Liver (tissue), 9 donors: ENCODE data around the gene RGL2. TPM values are rescaled to one million over a fixed set of nuclear protein-coding genes. Genes with fewer than 3 reads are reported as not detected.

Experiments
- DNase-seq: peaks from one replicate; pipeline ENCODE4 v3.0.0-alpha.2; 2017; ENCODE audit warnings: low spot score
- H3K27ac ChIP-seq, 2 donors: one replicate each; pipeline ENCODE4 v1.7.0; 2013; ENCODE audit warnings: inconsistent platforms in 2 of 2, low read length in 2 of 2, control low read depth in 1 of 2, low read depth in 1 of 2, mild to moderate bottlenecking in 1 of 2
- H3K27me3 ChIP-seq, 4 donors: one replicate each; pipeline versions ENCODE4 v1.6.1 to v1.7.0; 2013; ENCODE audit warnings: low read length in 3 of 4, inconsistent platforms in 1 of 4, mild to moderate bottlenecking in 1 of 4, moderate library complexity in 1 of 4; ENCODE audit not compliant: control insufficient read depth in 4 of 4, insufficient read depth in 4 of 4
- H3K36me3 ChIP-seq, 4 donors: one replicate each; pipeline versions ENCODE4 v1.6.1 to v1.7.0; 2013; ENCODE audit warnings: low read length in 3 of 4, mild to moderate bottlenecking in 3 of 4, low read depth in 1 of 4, moderate library complexity in 1 of 4; ENCODE audit not compliant: control insufficient read depth in 4 of 4, insufficient read depth in 3 of 4
- H3K4me1 ChIP-seq, 4 donors: one replicate each; pipeline versions ENCODE4 v1.6.1 to v1.7.0; 2013; ENCODE audit warnings: low read length in 3 of 4, mild to moderate bottlenecking in 3 of 4, moderate library complexity in 1 of 4; ENCODE audit not compliant: control insufficient read depth in 4 of 4, insufficient read depth in 4 of 4
- H3K4me3 ChIP-seq, 3 donors: one replicate each; pipeline versions ENCODE4 v1.6.1 to v1.7.0; 2013; ENCODE audit warnings: low read length in 3 of 3, control low read depth in 1 of 3, low read depth in 1 of 3, mild to moderate bottlenecking in 1 of 3
- H3K9ac ChIP-seq, 2 donors: one replicate each; pipeline ENCODE4 v1.7.0; 2013; ENCODE audit warnings: low read length in 2 of 2, mild to moderate bottlenecking in 2 of 2, moderate library complexity in 2 of 2, control low read depth in 1 of 2, low read depth in 1 of 2
- H3K9me3 ChIP-seq, 4 donors: one replicate each; pipeline versions ENCODE4 v1.6.1 to v1.7.0; 2013; ENCODE audit warnings: low read length in 3 of 4; ENCODE audit not compliant: control insufficient read depth in 4 of 4
- EGR1 ChIP-seq, 2 donors: IDR thresholded peaks; 2 replicates each; pipeline ENCODE4 v1.6.1; 2016 to 2018; ENCODE audit warnings: antibody characterized with exemption in 2 of 2, low read depth in 2 of 2
- FOXA1 ChIP-seq: IDR thresholded peaks from 2 replicates; pipeline ENCODE4 v1.6.1; 2016; ENCODE audit warnings: antibody characterized with exemption
- GABPA ChIP-seq, 2 donors: IDR thresholded peaks in 1 of 2; conservative IDR thresholded peaks in 1 of 2; 2 replicates each; pipeline ENCODE4 v1.6.1; 2016; ENCODE audit warnings: antibody characterized with exemption in 2 of 2, mild to moderate bottlenecking in 1 of 2, moderate library complexity in 1 of 2
- JUND ChIP-seq, 2 donors: IDR thresholded peaks; 2 replicates each; pipeline ENCODE4 v1.6.1; 2016; ENCODE audit warnings: antibody characterized with exemption in 2 of 2
- RAD21 ChIP-seq, 2 donors: IDR thresholded peaks; 2 replicates each; pipeline ENCODE4 v1.6.1; 2016; ENCODE audit warnings: antibody characterized with exemption in 2 of 2, mild to moderate bottlenecking in 2 of 2
- RXRA ChIP-seq, 2 donors: IDR thresholded peaks; 2 replicates each; pipeline ENCODE4 v1.6.1; 2017 to 2018; ENCODE audit warnings: antibody characterized with exemption in 2 of 2, mild to moderate bottlenecking in 1 of 2
- SP1 ChIP-seq: IDR thresholded peaks from 2 replicates; pipeline ENCODE4 v1.6.1; 2018; ENCODE audit warnings: antibody characterized with exemption, mild to moderate bottlenecking
- TAF1 ChIP-seq: conservative IDR thresholded peaks from 2 replicates; pipeline ENCODE4 v1.6.1; 2016; ENCODE audit warnings: antibody characterized with exemption, mild to moderate bottlenecking
- YY1 ChIP-seq: IDR thresholded peaks from 2 replicates; pipeline ENCODE4 v1.6.1; 2016; ENCODE audit warnings: antibody characterized with exemption, mild to moderate bottlenecking
- WGBS: extraction: QIAGEN DNeasy Blood & Tissue Kit; methylation state at CpG from one replicate; pipeline ENCODE4 v1.1.7; 2013; 5-methylcytosine and 5-hydroxymethylcytosine counted together
- polyA plus RNA-seq, 2 donors: library from polyadenylated mRNA; stranded (reverse) in 1 of 2; unstranded in 1 of 2; fragments of 200-250 nt in 1 of 2; fragments of >200 nt in 1 of 2; fragmentation: Nextera tagmentation in 1 of 2; extraction: Ambion mirVana in 1 of 2; gene quantifications; one replicate each; pipeline versions ENCODE4 v1.2.1 to v1.2.3, GENCODE V29; 2013 to 2015
- total RNA-seq, 2 donors: library from RNA; depleted of rRNA; stranded (reverse); fragments of >200 nt; gene quantifications; one replicate each; pipeline ENCODE4 v1.2.3, GENCODE V29; 2014
- TF ChIP-seq, protein P1 (sequence below): IDR thresholded peaks from 2 replicates; pipeline ENCODE4 v1.6.1; 2016; ENCODE audit warnings: antibody characterized with exemption
- TF ChIP-seq, protein P2 (sequence below): IDR thresholded peaks from 2 replicates; pipeline ENCODE4 v1.6.1; 2016; ENCODE audit warnings: antibody characterized with exemption
- TF ChIP-seq, protein P3 (sequence below): IDR thresholded peaks from 2 replicates; pipeline ENCODE4 v1.6.1; 2016; ENCODE audit warnings: antibody characterized with exemption, mild to moderate bottlenecking
- TF ChIP-seq, protein P4 (sequence below): fragments of 150-350 bp; IDR thresholded peaks from 2 replicates; pipeline ENCODE4 v1.5.1; 2017; ENCODE audit warnings: improper control_type of control experiment, low read depth, low read length; ENCODE audit not compliant: missing input control
- donor health status: healthy.
- donor health status: healthy.
- donor health status: healthy.
- donor health status: healthy.
- donor health status: healthy.

The RGL2 gene
- total and polyA plus RNA-seq, 4 donors: 16.7 to 22.8 (median 17.3) TPM

DNA sequence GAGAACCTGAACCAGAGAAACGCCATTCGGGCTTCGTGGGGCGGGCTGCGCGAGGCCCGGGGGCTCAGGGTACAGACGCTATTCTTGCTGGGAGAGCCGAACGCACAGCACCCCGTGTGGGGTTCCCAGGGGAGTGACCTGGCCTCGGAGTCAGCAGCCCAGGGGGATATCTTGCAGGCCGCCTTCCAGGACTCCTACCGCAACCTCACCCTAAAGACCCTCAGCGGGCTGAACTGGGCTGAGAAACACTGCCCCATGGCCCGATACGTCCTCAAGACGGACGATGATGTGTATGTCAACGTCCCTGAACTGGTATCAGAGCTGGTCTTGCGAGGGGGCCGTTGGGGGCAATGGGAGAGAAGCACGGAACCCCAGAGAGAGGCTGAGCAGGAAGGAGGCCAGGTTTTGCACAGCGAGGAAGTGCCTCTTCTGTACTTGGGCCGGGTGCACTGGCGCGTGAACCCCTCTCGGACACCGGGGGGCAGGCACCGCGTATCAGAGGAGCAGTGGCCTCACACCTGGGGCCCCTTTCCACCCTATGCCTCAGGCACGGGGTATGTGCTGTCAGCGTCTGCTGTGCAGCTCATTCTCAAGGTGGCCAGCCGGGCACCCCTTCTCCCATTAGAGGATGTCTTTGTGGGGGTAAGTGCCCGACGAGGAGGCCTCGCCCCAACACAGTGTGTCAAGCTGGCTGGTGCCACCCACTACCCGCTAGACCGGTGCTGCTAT lies 20.9 kb downstream of the RGL2 start:
- Histone ChIP-seq H3K4me1 (peaks cover 7 to 43% (median 30%) of the 10 kb centered on the region in 4 donors), H3K27ac (peak overlapping the region; percentile 63 to 64), H3K9me3 (no peaks in the 10 kb centered on the region), H3K4me3 (peak overlapping the region in 2 of 3 donors; percentile 30 to 59), H3K27me3 (no peaks in the 10 kb centered on the region), H3K9ac (no peak overlapping the region), H3K36me3 (peaks cover 0 to 50% (median 15%) of the 10 kb centered on the region in 4 donors)
- 67% methylated on average over 39 of the region's 39 CpGs for WGBS
- DNase-seq: no peak
- TF ChIP-seq YY1 (no peak), SP1 (no peak)
- TF ChIP-seq, protein P1, sequence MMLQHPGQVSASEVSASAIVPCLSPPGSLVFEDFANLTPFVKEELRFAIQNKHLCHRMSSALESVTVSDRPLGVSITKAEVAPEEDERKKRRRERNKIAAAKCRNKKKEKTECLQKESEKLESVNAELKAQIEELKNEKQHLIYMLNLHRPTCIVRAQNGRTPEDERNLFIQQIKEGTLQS: no peak

DNA sequence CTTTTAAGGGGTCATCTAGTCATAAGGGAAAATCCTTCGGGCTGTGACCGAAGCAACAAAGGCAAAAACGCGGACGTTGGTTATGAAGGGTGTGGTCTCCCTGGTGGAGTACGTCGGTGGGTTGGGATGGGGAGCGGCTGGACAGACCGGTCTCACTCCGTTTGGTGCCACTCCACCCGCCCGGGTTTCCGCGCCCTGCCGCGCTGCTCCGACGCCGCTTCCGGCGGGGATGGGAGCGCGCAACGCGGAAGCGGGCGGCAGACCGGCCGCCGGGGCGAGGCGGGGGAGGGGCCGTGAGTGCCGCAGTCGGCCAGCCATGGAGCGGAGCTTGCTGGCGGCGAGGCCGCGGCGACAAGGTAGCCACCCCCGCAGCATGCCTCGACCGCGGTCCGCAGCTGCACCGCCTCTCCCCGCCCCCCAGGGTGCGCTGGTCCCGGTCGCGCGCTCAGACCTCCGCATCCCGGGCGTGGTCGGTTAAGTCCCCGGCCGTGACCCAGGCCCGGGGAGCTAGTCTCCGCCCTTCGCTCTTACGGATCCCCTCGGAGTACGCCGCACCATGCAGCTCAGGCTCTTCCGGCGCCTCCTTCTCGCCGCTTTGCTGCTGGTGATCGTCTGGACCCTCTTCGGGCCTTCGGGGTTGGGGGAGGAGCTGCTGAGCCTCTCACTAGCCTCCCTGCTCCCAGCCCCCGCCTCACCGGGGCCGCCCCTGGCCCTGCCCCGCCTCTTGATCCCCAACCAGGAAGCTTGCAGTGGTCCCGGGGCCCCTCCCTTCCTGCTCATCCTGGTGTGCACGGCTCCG lies 21.7 kb downstream of the RGL2 start, which contains the start of gene B3GALT4:
B3GALT4 (plus strand) TSS at position 260 of the 799 bp plus-strand sequence; CDS start at position 557, 297 bp downstream.
- peak within 1 kb of the TSS; percentile 63 to 64 for H3K27ac ChIP-seq
- peak; percentile 82 for DNase-seq
- 11% methylated on average over 80 of the region's 80 CpGs for WGBS

DNA sequence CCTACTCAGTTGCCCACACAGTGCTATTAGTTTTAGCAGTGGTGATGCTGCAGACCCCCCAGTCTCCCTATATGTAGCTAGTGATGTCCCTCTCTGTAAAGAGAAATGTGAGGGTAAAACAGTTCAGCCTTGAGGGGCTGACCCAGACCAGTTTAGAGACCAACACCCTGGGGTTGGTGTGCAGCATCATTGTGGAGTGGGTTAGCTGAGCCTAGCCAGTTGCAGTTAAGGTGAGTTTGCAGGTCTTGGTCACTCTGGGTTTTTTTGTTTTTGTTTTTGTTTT lies 22.2 kb downstream of the RGL2 start:
- Histone ChIP-seq H3K9me3 (no peaks in the 10 kb centered on the region), H3K27ac (peak overlapping the region; percentile 63 to 64), H3K36me3 (peaks cover 0 to 42% (median 15%) of the 10 kb centered on the region in 4 donors), H3K9ac (peak overlapping the region; percentile 39 to 41), H3K27me3 (no peaks in the 10 kb centered on the region), H3K4me3 (peak overlapping the region; percentile 8 to 59 (median 30)), H3K4me1 (peaks cover 9 to 48% (median 36%) of the 10 kb centered on the region in 4 donors)
- no peak for DNase-seq
- TF ChIP-seq RXRA (IDR thresholded peaks at IDR 0.05) (no peak), JUND (IDR thresholded peaks at IDR 0.05) (no peak), EGR1 (IDR thresholded peaks at IDR 0.05; ENCODE audit: low read depth in 2 of 2) (no peak), YY1 (no peak), GABPA (IDR thresholded peaks at IDR 0.05 in 1 of 2, conservative IDR thresholded peaks at IDR 0.05 in 1 of 2) (no peak), SP1 (no peak)
- TF ChIP-seq, protein P1: no peak
- TF ChIP-seq, protein P2, sequence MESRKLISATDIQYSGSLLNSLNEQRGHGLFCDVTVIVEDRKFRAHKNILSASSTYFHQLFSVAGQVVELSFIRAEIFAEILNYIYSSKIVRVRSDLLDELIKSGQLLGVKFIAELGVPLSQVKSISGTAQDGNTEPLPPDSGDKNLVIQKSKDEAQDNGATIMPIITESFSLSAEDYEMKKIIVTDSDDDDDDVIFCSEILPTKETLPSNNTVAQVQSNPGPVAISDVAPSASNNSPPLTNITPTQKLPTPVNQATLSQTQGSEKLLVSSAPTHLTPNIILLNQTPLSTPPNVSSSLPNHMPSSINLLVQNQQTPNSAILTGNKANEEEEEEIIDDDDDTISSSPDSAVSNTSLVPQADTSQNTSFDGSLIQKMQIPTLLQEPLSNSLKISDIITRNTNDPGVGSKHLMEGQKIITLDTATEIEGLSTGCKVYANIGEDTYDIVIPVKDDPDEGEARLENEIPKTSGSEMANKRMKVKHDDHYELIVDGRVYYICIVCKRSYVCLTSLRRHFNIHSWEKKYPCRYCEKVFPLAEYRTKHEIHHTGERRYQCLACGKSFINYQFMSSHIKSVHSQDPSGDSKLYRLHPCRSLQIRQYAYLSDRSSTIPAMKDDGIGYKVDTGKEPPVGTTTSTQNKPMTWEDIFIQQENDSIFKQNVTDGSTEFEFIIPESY: no peak
- TF ChIP-seq, protein P3, sequence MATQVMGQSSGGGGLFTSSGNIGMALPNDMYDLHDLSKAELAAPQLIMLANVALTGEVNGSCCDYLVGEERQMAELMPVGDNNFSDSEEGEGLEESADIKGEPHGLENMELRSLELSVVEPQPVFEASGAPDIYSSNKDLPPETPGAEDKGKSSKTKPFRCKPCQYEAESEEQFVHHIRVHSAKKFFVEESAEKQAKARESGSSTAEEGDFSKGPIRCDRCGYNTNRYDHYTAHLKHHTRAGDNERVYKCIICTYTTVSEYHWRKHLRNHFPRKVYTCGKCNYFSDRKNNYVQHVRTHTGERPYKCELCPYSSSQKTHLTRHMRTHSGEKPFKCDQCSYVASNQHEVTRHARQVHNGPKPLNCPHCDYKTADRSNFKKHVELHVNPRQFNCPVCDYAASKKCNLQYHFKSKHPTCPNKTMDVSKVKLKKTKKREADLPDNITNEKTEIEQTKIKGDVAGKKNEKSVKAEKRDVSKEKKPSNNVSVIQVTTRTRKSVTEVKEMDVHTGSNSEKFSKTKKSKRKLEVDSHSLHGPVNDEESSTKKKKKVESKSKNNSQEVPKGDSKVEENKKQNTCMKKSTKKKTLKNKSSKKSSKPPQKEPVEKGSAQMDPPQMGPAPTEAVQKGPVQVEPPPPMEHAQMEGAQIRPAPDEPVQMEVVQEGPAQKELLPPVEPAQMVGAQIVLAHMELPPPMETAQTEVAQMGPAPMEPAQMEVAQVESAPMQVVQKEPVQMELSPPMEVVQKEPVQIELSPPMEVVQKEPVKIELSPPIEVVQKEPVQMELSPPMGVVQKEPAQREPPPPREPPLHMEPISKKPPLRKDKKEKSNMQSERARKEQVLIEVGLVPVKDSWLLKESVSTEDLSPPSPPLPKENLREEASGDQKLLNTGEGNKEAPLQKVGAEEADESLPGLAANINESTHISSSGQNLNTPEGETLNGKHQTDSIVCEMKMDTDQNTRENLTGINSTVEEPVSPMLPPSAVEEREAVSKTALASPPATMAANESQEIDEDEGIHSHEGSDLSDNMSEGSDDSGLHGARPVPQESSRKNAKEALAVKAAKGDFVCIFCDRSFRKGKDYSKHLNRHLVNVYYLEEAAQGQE: no peak

More for the DNA sequence above, 21.7 kb downstream of the RGL2 start, which contains the start of gene B3GALT4:
- Histone ChIP-seq H3K9ac (peak within 1 kb of the TSS; percentile 39 to 41), H3K36me3 (peaks cover 0 to 43% (median 15%) of the 10 kb centered on the region in 4 donors), H3K4me3 (peak within 1 kb of the TSS; percentile 8 to 59 (median 30)), H3K27me3 (no peaks in the 10 kb centered on the region), H3K9me3 (no peaks in the 10 kb centered on the region), H3K4me1 (peaks cover 9 to 48% (median 36%) of the 10 kb centered on the region in 4 donors)
- no peak for TF ChIP-seq TAF1
- TF ChIP-seq, protein P4, sequence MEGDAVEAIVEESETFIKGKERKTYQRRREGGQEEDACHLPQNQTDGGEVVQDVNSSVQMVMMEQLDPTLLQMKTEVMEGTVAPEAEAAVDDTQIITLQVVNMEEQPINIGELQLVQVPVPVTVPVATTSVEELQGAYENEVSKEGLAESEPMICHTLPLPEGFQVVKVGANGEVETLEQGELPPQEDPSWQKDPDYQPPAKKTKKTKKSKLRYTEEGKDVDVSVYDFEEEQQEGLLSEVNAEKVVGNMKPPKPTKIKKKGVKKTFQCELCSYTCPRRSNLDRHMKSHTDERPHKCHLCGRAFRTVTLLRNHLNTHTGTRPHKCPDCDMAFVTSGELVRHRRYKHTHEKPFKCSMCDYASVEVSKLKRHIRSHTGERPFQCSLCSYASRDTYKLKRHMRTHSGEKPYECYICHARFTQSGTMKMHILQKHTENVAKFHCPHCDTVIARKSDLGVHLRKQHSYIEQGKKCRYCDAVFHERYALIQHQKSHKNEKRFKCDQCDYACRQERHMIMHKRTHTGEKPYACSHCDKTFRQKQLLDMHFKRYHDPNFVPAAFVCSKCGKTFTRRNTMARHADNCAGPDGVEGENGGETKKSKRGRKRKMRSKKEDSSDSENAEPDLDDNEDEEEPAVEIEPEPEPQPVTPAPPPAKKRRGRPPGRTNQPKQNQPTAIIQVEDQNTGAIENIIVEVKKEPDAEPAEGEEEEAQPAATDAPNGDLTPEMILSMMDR: peak; percentile 35
- TF ChIP-seq RAD21 (IDR thresholded peaks at IDR 0.05): peak in 1 of 2 donors; percentile 40
- no peak for TF ChIP-seq YY1
- no peak for TF ChIP-seq JUND (IDR thresholded peaks at IDR 0.05)
- peak in 1 of 2 donors; percentile 20 for TF ChIP-seq EGR1 (IDR thresholded peaks at IDR 0.05; ENCODE audit: low read depth in 2 of 2)
- TF ChIP-seq, protein P1: no peak
- no peak for TF ChIP-seq FOXA1
- TF ChIP-seq RXRA (IDR thresholded peaks at IDR 0.05): no peak
- peak in 1 of 2 donors; percentile 68 for TF ChIP-seq GABPA (IDR thresholded peaks at IDR 0.05 in 1 of 2, conservative IDR thresholded peaks at IDR 0.05 in 1 of 2)
